Measurements from ENCODE around the gene RFWD3. TPM values are rescaled to one million over a fixed set of nuclear protein-coding genes. Genes with fewer than 3 reads are reported as not detected.

The RFWD3 gene
- polyA plus RNA-seq, 10 donors = 9.7 to 16.2 (median 11.1) TPM

- no peak for DNase-seq
Observed at GRCh38 chr16:74583926-74584666, 82.6 kb downstream of the RFWD3 start.

- peak in 2 of 3 donors; percentile 25 to 52 for DNase-seq
Observed at GRCh38 chr16:74582970-74583369, 83.7 kb downstream of the RFWD3 start.

GRCh38 chr16:74580833-74581232 lies 85.8 kb downstream of the RFWD3 start:
- DNase-seq = no peak

- DNase-seq = no peak
Observed at GRCh38 chr16:74578838-74579237, 87.8 kb downstream of the RFWD3 start.

- DNase-seq = no peak
Observed at GRCh38 chr16:74578433-74578832, 88.2 kb downstream of the RFWD3 start.

GRCh38 chr16:74577882-74578366 lies 88.8 kb downstream of the RFWD3 start:
- peak in 1 of 3 donors; percentile 32 for DNase-seq

GRCh38 chr16:74575807-74576643 lies 90.7 kb downstream of the RFWD3 start:
- DNase-seq = no peak

- no peak for DNase-seq
Observed at GRCh38 chr16:74575175-74575806, 91.4 kb downstream of the RFWD3 start.

- no peak for DNase-seq
Observed at GRCh38 chr16:74574146-74574545, 92.5 kb downstream of the RFWD3 start.

- no peak for DNase-seq
Observed at GRCh38 chr16:74573622-74574021, 93.1 kb downstream of the RFWD3 start.

Other genes starting within 250 kb of the RFWD3 start
- gene CLEC18B, start 245.4 kb downstream of the RFWD3 start, polyA plus RNA-seq (ENCODE audit: insufficient read length in 10 of 10) = 1 to 10 TPM in 6 of 10 donors, under 1 TPM in 3, not detected in 1; 0.59 to 2.9 (median 1.6) TPM
- gene GLG1, start 59.8 kb downstream of the RFWD3 start, polyA plus RNA-seq (ENCODE audit: insufficient read length in 10 of 10) = 100 to 1,000 TPM; 100 to 135 (median 113) TPM
- gene MLKL, start 34.0 kb upstream of the RFWD3 start, polyA plus RNA-seq (ENCODE audit: insufficient read length in 10 of 10) = 1 to 10 TPM; 2.3 to 4.4 (median 3.0) TPM
- under 1 TPM in 6 of 10 donors, not detected in 4; 0.08 to 0.51 (median 0.22) TPM for gene FA2H, start 107.9 kb upstream of the RFWD3 start, polyA plus RNA-seq (ENCODE audit: insufficient read length in 10 of 10)

All from muscle of back (tissue), 11 donors.